ENCODE results near the gene PKNOX2. TPM values are rescaled to one million over a fixed set of nuclear protein-coding genes. Genes with fewer than 3 reads are reported as not detected.

The PKNOX2 gene
- polyA plus RNA-seq, 1 donor = 3.6 TPM

- Histone ChIP-seq H3K27ac (ENCODE audit: low read length) (no peak overlapping the region), H3K27me3 (ENCODE audit: control insufficient read depth, insufficient read depth, low read length) (peaks cover 7% of the 10 kb centered on the region), H3K4me1 (ENCODE audit: control insufficient read depth, insufficient read depth, low read length) (no peaks in the 10 kb centered on the region), H3K9me3 (ENCODE audit: control insufficient read depth, low read depth, low read length) (no peaks in the 10 kb centered on the region), H3K36me3 (ENCODE audit: control insufficient read depth, insufficient read depth, low read length) (no peaks in the 10 kb centered on the region), H3K4me3 (ENCODE audit: low read length) (no peak overlapping the region)
- DNase-seq = no peak
- WGBS (ENCODE audit: insufficient coverage, low lambda C conversion rate) = no CpG with 5 or more reads among the region's 11 CpGs
These were observed 173.6 kb downstream of the PKNOX2 start for GRCh38 chr11:125337836-125338834.

- Histone ChIP-seq H3K27me3 (ENCODE audit: control insufficient read depth, insufficient read depth, low read length) (peaks cover 7% of the 10 kb centered on the region), H3K4me1 (ENCODE audit: control insufficient read depth, insufficient read depth, low read length) (no peaks in the 10 kb centered on the region), H3K27ac (ENCODE audit: low read length) (no peak overlapping the region), H3K4me3 (ENCODE audit: low read length) (no peak overlapping the region), H3K36me3 (ENCODE audit: control insufficient read depth, insufficient read depth, low read length) (no peaks in the 10 kb centered on the region), H3K9me3 (ENCODE audit: control insufficient read depth, low read depth, low read length) (no peaks in the 10 kb centered on the region)
- no peak for DNase-seq
- 67% methylated on average over 1 of the region's 17 CpGs for WGBS (ENCODE audit: insufficient coverage, low lambda C conversion rate)
These were observed 174.6 kb downstream of the PKNOX2 start for GRCh38 chr11:125338886-125339811.

- Histone ChIP-seq H3K4me3 (ENCODE audit: low read length) (no peak overlapping the region), H3K27ac (ENCODE audit: low read length) (no peak overlapping the region), H3K9me3 (ENCODE audit: control insufficient read depth, low read depth, low read length) (no peaks in the 10 kb centered on the region), H3K4me1 (ENCODE audit: control insufficient read depth, insufficient read depth, low read length) (no peaks in the 10 kb centered on the region), H3K36me3 (ENCODE audit: control insufficient read depth, insufficient read depth, low read length) (no peaks in the 10 kb centered on the region), H3K27me3 (ENCODE audit: control insufficient read depth, insufficient read depth, low read length) (peaks cover 7% of the 10 kb centered on the region)
- WGBS (ENCODE audit: insufficient coverage, low lambda C conversion rate) = no CpG with 5 or more reads among the region's 13 CpGs
- DNase-seq = no peak
These were observed 177.1 kb downstream of the PKNOX2 start for GRCh38 chr11:125341676-125342075.

GRCh38 chr11:125342281-125342930 is 177.9 kb downstream of the PKNOX2 start:
- H3K9me3 ChIP-seq (ENCODE audit: control insufficient read depth, low read depth, low read length) = no peaks in the 10 kb centered on the region
- no peaks in the 10 kb centered on the region for H3K36me3 ChIP-seq (ENCODE audit: control insufficient read depth, insufficient read depth, low read length)
- WGBS (ENCODE audit: insufficient coverage, low lambda C conversion rate) = no CpG with 5 or more reads among the region's 16 CpGs
- peak; percentile 58 to 77 for DNase-seq
- H3K27me3 ChIP-seq (ENCODE audit: control insufficient read depth, insufficient read depth, low read length) = peaks cover 7% of the 10 kb centered on the region
- no peaks in the 10 kb centered on the region for H3K4me1 ChIP-seq (ENCODE audit: control insufficient read depth, insufficient read depth, low read length)
- H3K27ac ChIP-seq (ENCODE audit: low read length) = no peak overlapping the region
- H3K4me3 ChIP-seq (ENCODE audit: low read length) = no peak overlapping the region

GRCh38 chr11:125343086-125343717 is 178.7 kb downstream of the PKNOX2 start:
- H3K36me3 ChIP-seq (ENCODE audit: control insufficient read depth, insufficient read depth, low read length) = no peaks in the 10 kb centered on the region
- H3K9me3 ChIP-seq (ENCODE audit: control insufficient read depth, low read depth, low read length) = no peaks in the 10 kb centered on the region
- no peaks in the 10 kb centered on the region for H3K4me1 ChIP-seq (ENCODE audit: control insufficient read depth, insufficient read depth, low read length)
- WGBS (ENCODE audit: insufficient coverage, low lambda C conversion rate) = no CpG with 5 or more reads among the region's 7 CpGs
- no peak for DNase-seq
- H3K27ac ChIP-seq (ENCODE audit: low read length) = no peak overlapping the region
- no peak overlapping the region for H3K4me3 ChIP-seq (ENCODE audit: low read length)
- peaks cover 14% of the 10 kb centered on the region for H3K27me3 ChIP-seq (ENCODE audit: control insufficient read depth, insufficient read depth, low read length)

- H3K27me3 ChIP-seq (ENCODE audit: control insufficient read depth, insufficient read depth, low read length) = peaks cover 11% of the 10 kb centered on the region
- no peak overlapping the region for H3K27ac ChIP-seq (ENCODE audit: low read length)
- WGBS (ENCODE audit: insufficient coverage, low lambda C conversion rate) = 50% methylated on average over 2 of the region's 13 CpGs
- DNase-seq = no peak
- no peak overlapping the region for H3K4me3 ChIP-seq (ENCODE audit: low read length)
- no peaks in the 10 kb centered on the region for H3K4me1 ChIP-seq (ENCODE audit: control insufficient read depth, insufficient read depth, low read length)
- H3K9me3 ChIP-seq (ENCODE audit: control insufficient read depth, low read depth, low read length) = no peaks in the 10 kb centered on the region
- no peaks in the 10 kb centered on the region for H3K36me3 ChIP-seq (ENCODE audit: control insufficient read depth, insufficient read depth, low read length)
These were observed 179.2 kb downstream of the PKNOX2 start for GRCh38 chr11:125343718-125344131.

GRCh38 chr11:125344846-125345420 is 180.4 kb downstream of the PKNOX2 start:
- WGBS (ENCODE audit: insufficient coverage, low lambda C conversion rate) = no CpG with 5 or more reads among the region's 4 CpGs
- H3K4me1 ChIP-seq (ENCODE audit: control insufficient read depth, insufficient read depth, low read length) = no peaks in the 10 kb centered on the region
- H3K36me3 ChIP-seq (ENCODE audit: control insufficient read depth, insufficient read depth, low read length) = no peaks in the 10 kb centered on the region
- H3K27me3 ChIP-seq (ENCODE audit: control insufficient read depth, insufficient read depth, low read length) = peaks cover 11% of the 10 kb centered on the region
- DNase-seq = no peak
- H3K9me3 ChIP-seq (ENCODE audit: control insufficient read depth, low read depth, low read length) = no peaks in the 10 kb centered on the region
- no peak overlapping the region for H3K4me3 ChIP-seq (ENCODE audit: low read length)
- no peak overlapping the region for H3K27ac ChIP-seq (ENCODE audit: low read length)

GRCh38 chr11:125345421-125346178 is 181.0 kb downstream of the PKNOX2 start:
- H3K36me3 ChIP-seq (ENCODE audit: control insufficient read depth, insufficient read depth, low read length) = no peaks in the 10 kb centered on the region
- H3K4me3 ChIP-seq (ENCODE audit: low read length) = no peak overlapping the region
- WGBS (ENCODE audit: insufficient coverage, low lambda C conversion rate) = 80% methylated on average over 1 of the region's 20 CpGs
- H3K9me3 ChIP-seq (ENCODE audit: control insufficient read depth, low read depth, low read length) = no peaks in the 10 kb centered on the region
- no peak overlapping the region for H3K27ac ChIP-seq (ENCODE audit: low read length)
- DNase-seq = peak in 1 of 2 donors; percentile 43
- no peaks in the 10 kb centered on the region for H3K4me1 ChIP-seq (ENCODE audit: control insufficient read depth, insufficient read depth, low read length)
- H3K27me3 ChIP-seq (ENCODE audit: control insufficient read depth, insufficient read depth, low read length) = peaks cover 14% of the 10 kb centered on the region

- no peaks in the 10 kb centered on the region for H3K36me3 ChIP-seq (ENCODE audit: control insufficient read depth, insufficient read depth, low read length)
- no CpG with 5 or more reads among the region's 6 CpGs for WGBS (ENCODE audit: insufficient coverage, low lambda C conversion rate)
- H3K27ac ChIP-seq (ENCODE audit: low read length) = no peak overlapping the region
- H3K4me3 ChIP-seq (ENCODE audit: low read length) = no peak overlapping the region
- H3K9me3 ChIP-seq (ENCODE audit: control insufficient read depth, low read depth, low read length) = no peaks in the 10 kb centered on the region
- peaks cover 16% of the 10 kb centered on the region for H3K27me3 ChIP-seq (ENCODE audit: control insufficient read depth, insufficient read depth, low read length)
- no peak for DNase-seq
- H3K4me1 ChIP-seq (ENCODE audit: control insufficient read depth, insufficient read depth, low read length) = no peaks in the 10 kb centered on the region
These were observed 181.6 kb downstream of the PKNOX2 start for GRCh38 chr11:125346179-125346530.

All from large intestine (tissue), 3 donors.